Skeletal muscle tissue (tissue), 4 donors: ENCODE results near the gene PNLIPRP1. TPM values are rescaled to one million over a fixed set of nuclear protein-coding genes. Genes with fewer than 3 reads are reported as not detected.
A peak's percentile ranks its signal among the peaks of the same experiment; 100 is the strongest.

ENCODE experiments used
- H3K27ac ChIP-seq: one replicate; pipeline ENCODE4 v1.7.0; 2013; ENCODE audit warnings: mild to moderate bottlenecking, low read depth, low read length, inconsistent platforms
- H3K27me3 ChIP-seq, 3 donors: one replicate each; pipeline ENCODE4 v1.7.0; 2013; ENCODE audit warnings: low read length in 3 of 3; ENCODE audit not compliant: control insufficient read depth in 3 of 3, insufficient read depth in 3 of 3
- H3K36me3 ChIP-seq, 3 donors: one replicate each; pipeline ENCODE4 v1.7.0; 2013; ENCODE audit warnings: low read length in 3 of 3; ENCODE audit not compliant: control insufficient read depth in 3 of 3, insufficient read depth in 3 of 3
- H3K4me1 ChIP-seq, 3 donors: one replicate each; pipeline ENCODE4 v1.7.0; 2013; ENCODE audit warnings: low read length in 3 of 3, mild to moderate bottlenecking in 3 of 3; ENCODE audit not compliant: control insufficient read depth in 3 of 3, insufficient read depth in 3 of 3
- H3K4me3 ChIP-seq, 3 donors: one replicate each; pipeline ENCODE4 v1.7.0; 2013; ENCODE audit warnings: low read length in 3 of 3
- H3K9ac ChIP-seq, 3 donors: one replicate each; pipeline ENCODE4 v1.7.0; 2013; ENCODE audit warnings: low read length in 3 of 3, mild to moderate bottlenecking in 3 of 3, moderate library complexity in 2 of 3, low read depth in 1 of 3
- H3K9me3 ChIP-seq, 3 donors: one replicate each; pipeline ENCODE4 v1.7.0; 2013; ENCODE audit warnings: low read length in 3 of 3; ENCODE audit not compliant: control insufficient read depth in 3 of 3
- total RNA-seq: library from RNA; depleted of rRNA; stranded (reverse); fragments of >200 nt; gene quantifications from one replicate; pipeline ENCODE4 v1.2.3, GENCODE V29; 2014
- donor health status: Osteomylitis.

PNLIPRP1 gene
- total RNA-seq, 1 donor from 2014 or later, result not detected

- no peak overlapping the region for H3K9ac ChIP-seq
- H3K27ac ChIP-seq, result no peak overlapping the region
- no peak overlapping the region for H3K4me3 ChIP-seq
- no peaks in the 10 kb centered on the region for H3K9me3 ChIP-seq
- no peaks in the 10 kb centered on the region for H3K36me3 ChIP-seq
- peaks cover 0 to 3% (median 0%) of the 10 kb centered on the region in 3 donors for H3K27me3 ChIP-seq
- H3K4me1 ChIP-seq, result no peaks in the 10 kb centered on the region
Observed at GRCh38 chr10:116597543-116597942, 6.8 kb downstream of the PNLIPRP1 start.

DNA sequence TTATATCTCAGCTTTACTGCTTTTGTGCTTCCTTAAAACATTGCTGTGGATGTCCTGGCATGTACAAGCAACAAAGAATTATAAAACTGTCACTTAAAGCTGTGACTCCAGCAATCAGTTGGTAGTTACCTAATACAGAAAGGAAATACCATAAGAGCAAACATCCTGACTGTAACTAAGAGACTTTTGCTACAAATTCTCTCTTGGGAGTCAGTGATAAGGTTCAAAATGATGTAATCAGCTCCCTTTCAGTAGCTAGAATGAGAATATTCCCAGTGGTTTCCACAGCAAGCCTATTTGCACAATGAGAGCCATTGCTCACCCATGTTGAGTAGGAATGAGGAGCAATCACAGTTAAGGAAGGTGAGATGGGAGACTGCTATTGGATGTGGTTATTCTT, 7.6 kb downstream of the PNLIPRP1 start:
- H3K36me3 ChIP-seq, result no peaks in the 10 kb centered on the region
- no peak overlapping the region for H3K9ac ChIP-seq
- H3K27ac ChIP-seq, result no peak overlapping the region

GRCh38 chr10:116599991-116600390, 9.2 kb downstream of the PNLIPRP1 start:
- Histone ChIP-seq H3K4me3 (no peak overlapping the region), H3K9ac (no peak overlapping the region), H3K4me1 (no peaks in the 10 kb centered on the region), H3K9me3 (no peaks in the 10 kb centered on the region), H3K27me3 (peaks cover 0 to 3% (median 0%) of the 10 kb centered on the region in 3 donors), H3K36me3 (no peaks in the 10 kb centered on the region), H3K27ac (no peak overlapping the region)

More for the DNA sequence above, 7.6 kb downstream of the PNLIPRP1 start:
- Histone ChIP-seq H3K4me3 (no peak overlapping the region), H3K27me3 (peaks cover 0 to 3% (median 3%) of the 10 kb centered on the region in 3 donors), H3K9me3 (no peaks in the 10 kb centered on the region), H3K4me1 (no peaks in the 10 kb centered on the region)

GRCh38 chr10:116602648-116603400, 12.1 kb downstream of the PNLIPRP1 start:
- Histone ChIP-seq H3K9ac (no peak overlapping the region), H3K27me3 (peaks cover 0 to 3% (median 0%) of the 10 kb centered on the region in 3 donors), H3K27ac (no peak overlapping the region), H3K4me3 (no peak overlapping the region), H3K9me3 (no peaks in the 10 kb centered on the region), H3K36me3 (no peaks in the 10 kb centered on the region), H3K4me1 (no peaks in the 10 kb centered on the region)

- H3K9ac ChIP-seq, result no peak overlapping the region
- H3K4me1 ChIP-seq, result no peaks in the 10 kb centered on the region
- no peaks in the 10 kb centered on the region for H3K36me3 ChIP-seq
- peaks cover 0 to 2% (median 0%) of the 10 kb centered on the region in 3 donors for H3K9me3 ChIP-seq
- peaks cover 12 to 18% (median 14%) of the 10 kb centered on the region in 3 donors for H3K27me3 ChIP-seq
- H3K27ac ChIP-seq, result no peak overlapping the region
- H3K4me3 ChIP-seq, result no peak overlapping the region
Observed at GRCh38 chr10:116606061-116606483, 15.3 kb downstream of the PNLIPRP1 start.

DNA sequence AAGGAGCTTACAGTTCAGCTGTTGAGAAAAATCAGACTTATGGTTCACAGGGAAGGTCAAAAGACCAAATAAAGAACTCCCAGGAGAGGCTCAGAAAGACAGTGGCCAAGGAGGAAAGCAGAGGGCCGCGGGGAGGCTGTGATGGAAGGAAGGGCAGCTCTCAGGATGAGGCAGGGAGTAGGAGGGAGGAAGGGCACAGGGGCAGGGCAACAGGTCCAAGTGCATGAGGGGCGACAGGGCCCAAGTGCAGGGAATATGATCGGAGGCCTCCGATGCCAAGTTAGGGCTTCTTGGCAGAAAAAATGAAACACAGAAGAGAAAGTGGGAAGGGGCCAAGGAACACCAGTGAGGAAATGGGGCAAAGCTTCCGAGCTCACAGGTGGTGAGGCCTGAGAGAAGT, 16.6 kb downstream of the PNLIPRP1 start:
- Histone ChIP-seq H3K9ac (no peak overlapping the region), H3K27ac (no peak overlapping the region), H3K27me3 (peaks cover 12 to 19% (median 14%) of the 10 kb centered on the region in 3 donors), H3K4me1 (no peaks in the 10 kb centered on the region), H3K36me3 (no peaks in the 10 kb centered on the region), H3K9me3 (peaks cover 0 to 4% (median 0%) of the 10 kb centered on the region in 3 donors), H3K4me3 (no peak overlapping the region)

GRCh38 chr10:116608686-116609594, 18.2 kb downstream of the PNLIPRP1 start:
- Histone ChIP-seq H3K27ac (no peak overlapping the region), H3K4me3 (peak overlapping the region in 2 of 3 donors; percentile 4 to 29), H3K36me3 (no peaks in the 10 kb centered on the region), H3K9me3 (peaks cover 0 to 4% (median 0%) of the 10 kb centered on the region in 3 donors), H3K9ac (no peak overlapping the region), H3K4me1 (no peaks in the 10 kb centered on the region), H3K27me3 (peaks cover 12 to 17% (median 14%) of the 10 kb centered on the region in 3 donors)

DNA sequence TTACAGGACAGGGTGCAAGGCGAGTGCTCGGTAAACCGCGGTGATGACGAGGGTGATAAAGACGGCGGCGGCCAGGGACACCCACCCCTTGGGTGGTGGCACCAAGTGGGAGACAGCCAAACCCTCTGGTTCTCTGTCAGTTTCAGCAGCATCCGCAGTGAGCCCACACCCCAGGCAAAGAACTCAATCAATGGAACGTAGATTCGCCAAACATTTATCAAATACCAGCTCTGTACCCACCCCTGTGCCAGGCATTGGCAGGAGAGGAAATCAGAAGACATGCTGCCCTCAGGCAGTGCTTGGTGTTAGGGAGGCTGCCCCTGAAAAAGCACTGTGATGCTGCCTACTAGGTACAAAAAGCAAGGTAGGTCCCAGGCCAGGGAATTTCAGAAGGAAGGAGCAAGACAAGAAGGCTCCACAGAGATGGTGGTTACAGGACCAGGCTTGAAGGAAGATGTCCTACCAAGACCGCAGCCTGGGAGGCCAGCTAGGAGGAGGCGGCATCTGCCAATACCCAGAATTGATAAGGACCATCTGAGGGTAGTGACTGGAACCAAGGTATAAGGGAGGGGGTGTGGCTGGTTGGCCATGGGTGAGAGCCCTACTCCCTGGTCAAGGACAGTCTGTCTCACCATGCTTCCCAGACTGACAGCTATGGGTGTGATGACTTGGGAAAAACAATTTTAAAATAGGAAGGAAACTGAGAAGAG, 19.8 kb downstream of the PNLIPRP1 start:
- Histone ChIP-seq H3K4me1 (no peaks in the 10 kb centered on the region), H3K27ac (no peak overlapping the region)

DNA sequence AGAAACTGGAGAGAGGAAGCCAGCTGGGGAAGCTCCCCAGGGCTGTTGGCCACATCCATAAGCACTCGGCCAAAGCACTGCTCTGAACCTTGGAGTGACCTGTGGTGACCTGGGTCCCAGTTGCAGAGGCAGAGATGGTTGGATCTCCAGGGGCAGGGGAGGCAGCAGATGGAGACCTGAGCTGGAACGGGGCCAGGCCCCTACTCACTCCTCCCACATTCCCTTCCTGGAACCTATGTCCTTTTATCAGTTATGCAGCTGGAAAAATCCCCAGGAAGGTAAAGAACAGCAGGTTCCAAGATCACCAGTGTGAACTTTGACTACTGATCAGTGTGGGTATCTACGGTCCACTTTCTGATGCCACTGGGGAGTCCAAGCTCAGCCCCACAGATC, 20.4 kb downstream of the PNLIPRP1 start:
- peaks cover 0 to 4% (median 0%) of the 10 kb centered on the region in 3 donors for H3K9me3 ChIP-seq
- no peak overlapping the region for H3K27ac ChIP-seq

More for the DNA sequence above, 19.8 kb downstream of the PNLIPRP1 start:
- Histone ChIP-seq H3K36me3 (no peaks in the 10 kb centered on the region), H3K9ac (no peak overlapping the region), H3K4me3 (no peak overlapping the region), H3K9me3 (peaks cover 0 to 4% (median 0%) of the 10 kb centered on the region in 3 donors), H3K27me3 (peaks cover 12 to 17% (median 14%) of the 10 kb centered on the region in 3 donors)

More for the DNA sequence above, 20.4 kb downstream of the PNLIPRP1 start:
- no peak overlapping the region for H3K9ac ChIP-seq
- H3K27me3 ChIP-seq, result peaks cover 12 to 17% (median 14%) of the 10 kb centered on the region in 3 donors
- H3K36me3 ChIP-seq, result no peaks in the 10 kb centered on the region
- no peaks in the 10 kb centered on the region for H3K4me1 ChIP-seq
- no peak overlapping the region for H3K4me3 ChIP-seq
